Activated naive CD8-positive, alpha-beta T cell (primary cell): ENCODE data around the gene SLC7A4.
"Not testable (repeated sequence)": the region's sequence is repeated elsewhere in the genome, so short reads cannot be mapped to it uniquely, and the experiment has no call there.

ENCODE experiments used
- H3K27ac Mint-ChIP-seq: one replicate; pipeline ENCODE4 v1.8.0; 2021; ENCODE audit warnings: mixed read lengths
- H3K27me3 Mint-ChIP-seq: one replicate; pipeline ENCODE4 v1.8.0; 2021; ENCODE audit warnings: mixed read lengths
- H3K36me3 Mint-ChIP-seq: one replicate; pipeline ENCODE4 v1.8.0; 2021; ENCODE audit warnings: mixed read lengths
- H3K4me1 Mint-ChIP-seq: one replicate; pipeline ENCODE4 v1.8.0; 2021; ENCODE audit warnings: low read depth, mixed read lengths
- H3K4me3 Mint-ChIP-seq: one replicate; pipeline ENCODE4 v1.8.0; 2021; ENCODE audit warnings: mild to moderate bottlenecking, mixed read lengths
- H3K9me3 Mint-ChIP-seq: one replicate; pipeline ENCODE4 v1.8.0; 2021; ENCODE audit warnings: low read depth, mixed read lengths

Gene SLC7A4

DNA sequence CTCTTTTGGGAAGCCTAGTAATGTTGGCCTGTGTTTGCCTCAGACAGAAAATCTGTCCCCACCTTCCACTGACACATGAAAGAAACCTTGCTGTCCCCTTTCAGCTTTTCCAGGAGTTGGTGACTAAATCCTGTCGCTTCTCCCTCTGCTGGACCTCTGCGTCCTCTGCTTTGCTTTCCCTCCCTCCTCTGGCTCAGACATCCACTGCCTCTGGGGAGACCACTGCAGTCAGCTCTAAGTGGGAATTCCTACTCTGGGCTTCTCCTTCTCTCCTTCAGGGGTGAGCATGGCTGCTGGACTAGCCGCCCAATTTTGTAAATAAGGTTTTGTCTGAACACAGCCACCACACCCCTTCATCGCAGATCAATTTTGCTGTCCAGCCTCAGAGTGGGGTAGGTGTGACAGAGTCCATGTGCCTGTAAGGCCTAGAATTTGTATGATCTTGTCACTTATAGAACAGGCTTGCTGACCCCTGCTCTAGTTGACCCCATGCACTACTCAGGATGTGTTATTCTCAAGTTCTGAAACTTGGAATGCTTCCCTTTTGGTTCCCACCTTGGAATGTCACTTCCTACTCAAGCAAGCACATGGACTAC lies 36.4 kb upstream of the SLC7A4 start:
- Mint-ChIP-seq H3K36me3 (no peaks in the 10 kb centered on the region), H3K4me1 (no peaks in the 10 kb centered on the region), H3K27me3 (peaks cover 4% of the 10 kb centered on the region), H3K9me3 (no peaks in the 10 kb centered on the region), H3K4me3 (no peak overlapping the region), H3K27ac (no peak overlapping the region)

DNA sequence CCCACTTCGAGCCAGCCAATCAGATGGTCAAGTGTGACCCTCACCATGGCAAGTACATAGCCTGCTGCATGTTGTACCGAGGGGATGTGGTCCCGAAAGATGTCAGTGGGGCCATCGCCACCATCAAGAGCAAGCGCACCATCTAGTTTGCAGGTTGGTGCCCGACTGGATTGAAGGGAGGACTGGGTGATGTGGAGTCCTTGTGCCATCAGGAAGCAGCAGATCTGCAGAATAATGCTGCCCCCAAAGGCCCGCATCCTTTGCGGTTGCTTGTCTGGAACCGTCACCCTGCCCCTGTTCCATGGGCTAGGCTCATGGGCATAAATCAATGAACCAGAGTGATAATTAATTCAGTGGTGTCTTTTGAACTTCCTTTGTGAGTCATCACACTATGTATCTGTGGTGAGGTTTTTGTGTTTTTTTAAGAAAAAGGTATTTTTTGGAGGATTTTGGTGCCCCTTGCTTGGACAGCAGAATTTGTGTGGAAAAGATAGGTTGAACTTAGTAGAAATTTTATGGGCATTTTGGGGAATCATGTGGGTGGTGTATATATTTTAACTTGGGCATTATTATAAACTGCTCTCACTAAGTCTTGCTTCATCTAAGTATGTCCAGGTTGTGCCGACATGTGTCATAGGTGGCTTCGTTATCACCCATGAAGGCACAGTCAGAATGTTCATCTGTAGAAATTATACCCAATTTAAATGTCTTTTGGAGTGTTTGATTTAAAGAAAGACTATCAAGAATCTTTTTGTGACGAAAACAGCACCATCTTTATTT lies 35.7 kb upstream of the SLC7A4 start:
- H3K4me1 Mint-ChIP-seq: no peaks in the 10 kb centered on the region

DNA sequence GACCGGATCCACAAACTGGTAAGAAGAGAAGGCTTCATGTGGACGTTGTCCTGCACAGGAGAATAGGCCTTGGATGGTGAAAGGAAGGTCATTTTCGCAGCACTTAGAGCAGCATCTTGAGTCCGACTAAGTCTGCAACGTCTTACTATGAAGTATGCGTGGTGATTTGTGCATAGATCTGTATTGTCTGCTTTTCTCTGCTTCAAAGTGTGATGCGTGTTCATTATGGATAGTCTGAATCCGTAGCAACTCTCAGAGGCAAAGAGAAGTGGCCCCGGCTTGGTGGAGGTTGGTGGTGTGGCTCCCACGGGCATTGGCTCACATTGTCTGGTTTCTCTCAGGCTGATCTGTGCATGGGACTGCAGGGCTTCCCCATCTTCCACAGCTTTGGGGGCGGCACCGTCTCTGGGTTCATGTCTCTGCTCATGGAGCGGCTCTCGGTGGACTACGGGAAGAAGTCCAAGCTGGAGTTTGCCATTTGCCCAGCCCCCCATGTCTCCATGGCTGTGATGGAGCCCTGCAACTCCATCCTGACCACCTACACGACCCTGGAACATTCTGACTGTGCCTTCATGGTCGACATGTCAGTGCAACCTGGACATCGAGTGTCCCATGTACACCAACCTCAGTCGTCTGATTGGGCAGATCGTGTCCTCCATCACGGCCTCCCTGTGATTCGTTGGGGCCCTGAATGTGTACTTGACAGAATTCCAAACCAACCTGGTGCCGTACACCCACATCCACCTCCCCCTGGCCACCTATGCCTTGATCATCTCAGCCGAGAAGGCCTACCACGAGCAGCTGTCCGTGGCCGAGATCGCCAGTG lies 34.9 kb upstream of the SLC7A4 start:
- H3K9me3 Mint-ChIP-seq: no peaks in the 10 kb centered on the region
- no peak overlapping the region for H3K27ac Mint-ChIP-seq
- no peak overlapping the region for H3K4me3 Mint-ChIP-seq
- H3K4me1 Mint-ChIP-seq: no peaks in the 10 kb centered on the region
- no peaks in the 10 kb centered on the region for H3K36me3 Mint-ChIP-seq
- peaks cover 4% of the 10 kb centered on the region for H3K27me3 Mint-ChIP-seq

More for the DNA sequence above, 35.7 kb upstream of the SLC7A4 start:
- Mint-ChIP-seq H3K36me3 (no peaks in the 10 kb centered on the region), H3K9me3 (no peaks in the 10 kb centered on the region), H3K27me3 (peaks cover 4% of the 10 kb centered on the region), H3K4me3 (no peak overlapping the region), H3K27ac (no peak overlapping the region)

DNA sequence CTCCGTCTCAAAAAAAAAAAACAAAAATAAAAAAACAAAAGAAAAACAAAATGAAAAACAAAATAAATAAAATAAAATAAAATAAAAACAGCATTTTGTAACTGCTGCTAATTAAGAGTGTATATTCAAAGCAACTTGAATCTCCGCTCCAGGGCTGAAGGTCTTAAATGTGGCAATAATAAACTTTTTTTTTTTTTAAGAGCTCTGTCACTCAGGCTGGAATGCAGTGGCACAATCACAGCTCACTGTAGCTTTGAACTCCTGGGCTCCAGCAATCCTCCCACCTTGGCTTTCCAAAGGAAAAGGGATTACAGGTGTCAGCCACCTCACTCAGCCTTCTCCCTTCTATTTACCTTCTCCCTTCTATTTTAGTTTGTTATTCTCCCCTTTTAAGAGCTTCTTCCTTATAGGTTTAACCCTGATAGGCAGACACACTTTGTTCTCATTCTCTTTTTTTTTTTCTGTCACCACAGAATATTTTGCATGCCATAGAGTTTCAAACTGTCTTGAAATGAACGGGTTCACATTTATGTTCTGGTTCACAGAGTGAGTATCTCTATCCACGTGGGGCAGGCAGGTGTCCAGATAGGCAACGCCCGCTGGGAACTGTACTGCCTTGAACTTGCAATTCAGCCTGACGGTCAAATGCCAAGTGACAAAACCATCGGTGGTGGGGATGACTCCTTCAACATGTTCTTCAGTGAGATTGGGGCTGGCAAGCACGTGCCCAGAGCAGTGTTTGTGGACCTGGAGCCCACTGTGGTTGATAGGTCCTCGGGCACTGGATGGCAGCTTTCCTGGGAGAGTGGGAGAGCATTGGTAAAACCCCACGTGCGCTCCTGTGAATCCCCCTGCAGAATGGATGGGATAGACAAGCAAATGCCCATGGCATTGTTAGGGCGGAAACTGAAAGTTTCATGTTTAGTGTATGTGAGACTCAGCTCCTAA lies 32.8 kb upstream of the SLC7A4 start:
- Mint-ChIP-seq H3K27ac (no peak overlapping the region), H3K27me3 (peaks cover 4% of the 10 kb centered on the region), H3K4me1 (no peaks in the 10 kb centered on the region), H3K36me3 (no peaks in the 10 kb centered on the region), H3K4me3 (no peak overlapping the region), H3K9me3 (no peaks in the 10 kb centered on the region)

DNA sequence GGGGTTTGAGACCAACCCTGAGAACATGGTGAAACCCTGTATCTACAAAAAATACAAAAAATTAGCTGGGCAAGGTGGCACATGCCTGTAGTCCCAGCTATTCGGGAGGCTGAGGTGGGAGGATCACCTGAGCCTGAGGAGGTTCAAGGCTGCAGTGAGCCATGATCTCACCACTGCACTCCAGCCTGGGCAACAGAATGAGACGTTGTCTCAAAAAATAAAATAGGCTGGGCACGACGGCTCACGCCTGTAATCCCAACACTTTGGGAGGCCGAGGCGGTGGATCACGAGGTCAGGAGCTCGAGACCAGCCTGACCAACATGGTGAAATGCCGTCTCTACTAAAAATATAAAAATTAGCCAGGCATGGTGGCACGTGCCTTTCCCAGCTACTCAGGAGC lies 32.1 kb upstream of the SLC7A4 start:
- not testable (repeated sequence) for H3K27ac Mint-ChIP-seq, H3K27me3 Mint-ChIP-seq, H3K36me3 Mint-ChIP-seq, H3K4me3 Mint-ChIP-seq, H3K4me1 Mint-ChIP-seq, H3K9me3 Mint-ChIP-seq

DNA sequence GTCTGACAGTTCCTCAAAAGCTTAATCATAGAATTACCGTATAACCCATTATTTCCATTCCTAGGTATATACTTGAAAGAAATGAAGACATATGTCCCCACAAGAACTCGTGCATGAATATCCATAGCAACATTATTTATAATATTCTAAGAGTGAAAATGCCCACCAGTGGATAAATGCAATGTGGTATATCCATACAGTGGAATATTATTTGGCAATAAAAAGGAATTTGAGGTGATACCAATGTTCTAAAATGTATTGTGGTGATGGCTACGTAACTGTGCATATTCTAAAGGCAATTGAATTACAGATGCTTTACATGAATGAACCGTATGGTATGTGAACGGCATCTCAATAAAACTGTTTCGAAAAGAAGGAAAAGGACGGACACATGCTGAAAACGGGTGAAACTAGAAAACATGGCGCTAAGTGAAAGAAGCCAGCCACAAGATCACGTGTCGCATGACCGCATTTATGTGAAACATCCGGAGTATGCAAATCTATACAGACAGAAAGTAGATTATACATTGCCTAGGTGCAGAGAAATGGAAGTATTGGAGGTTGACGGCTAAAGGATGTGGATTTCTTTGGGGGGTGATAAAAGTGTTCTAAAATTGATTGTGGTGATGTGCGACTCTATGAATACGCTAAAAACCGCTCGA lies 29.4 kb upstream of the SLC7A4 start:
- not testable (repeated sequence) for H3K36me3 Mint-ChIP-seq, H3K9me3 Mint-ChIP-seq, H3K4me3 Mint-ChIP-seq, H3K4me1 Mint-ChIP-seq, H3K27me3 Mint-ChIP-seq, H3K27ac Mint-ChIP-seq

DNA sequence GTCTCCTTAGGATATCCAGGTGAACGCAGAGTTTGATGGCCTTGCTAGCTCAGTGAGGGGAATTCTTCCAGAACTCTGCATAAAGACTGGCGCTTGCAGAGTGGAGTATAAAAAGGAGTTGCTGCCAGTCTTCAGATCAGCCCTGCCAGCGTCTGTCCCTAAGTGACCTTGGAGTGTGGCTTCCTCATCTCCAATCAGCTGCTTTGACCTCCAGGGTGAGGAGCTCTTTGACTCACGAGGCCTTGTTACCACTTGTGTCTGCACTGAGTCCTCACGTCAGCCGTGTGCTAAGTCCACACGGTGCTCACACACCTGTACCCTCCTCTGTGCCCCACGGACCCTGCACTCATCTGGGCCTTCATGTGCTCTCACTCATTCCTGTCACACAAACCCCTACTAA lies 28.0 kb upstream of the SLC7A4 start:
- H3K4me3 Mint-ChIP-seq, H3K27me3 Mint-ChIP-seq, H3K36me3 Mint-ChIP-seq, H3K27ac Mint-ChIP-seq, H3K9me3 Mint-ChIP-seq: not testable (repeated sequence)
- H3K4me1 Mint-ChIP-seq: peaks cover 13% of the 10 kb centered on the region

DNA sequence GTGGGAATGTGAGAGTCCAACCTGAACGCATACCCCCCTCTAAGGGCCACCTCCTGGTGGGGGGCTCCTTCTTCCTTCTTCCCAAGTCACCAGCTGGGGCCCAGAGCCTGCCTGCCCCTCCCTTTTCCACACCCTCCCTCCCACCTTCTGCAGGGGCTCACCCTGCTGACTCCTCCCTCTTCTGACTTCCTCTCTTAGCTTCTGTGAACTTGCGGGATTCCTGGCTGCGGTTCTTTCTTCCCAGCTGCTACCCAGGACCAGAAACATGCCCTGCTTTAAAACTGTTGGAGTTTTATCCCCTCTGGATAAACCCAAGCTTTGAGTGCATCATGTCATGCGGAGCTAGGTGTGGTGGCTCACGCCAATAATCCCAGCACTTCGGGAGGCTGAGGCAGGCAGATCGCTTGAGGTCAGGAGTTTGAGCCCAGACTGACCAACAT lies 23.5 kb upstream of the SLC7A4 start:
- Mint-ChIP-seq H3K4me1 (peaks cover 14% of the 10 kb centered on the region), H3K9me3 (no peaks in the 10 kb centered on the region), H3K27me3 (no peaks in the 10 kb centered on the region), H3K27ac (no peak overlapping the region), H3K4me3 (peak overlapping the region; percentile 46), H3K36me3 (no peaks in the 10 kb centered on the region)

DNA sequence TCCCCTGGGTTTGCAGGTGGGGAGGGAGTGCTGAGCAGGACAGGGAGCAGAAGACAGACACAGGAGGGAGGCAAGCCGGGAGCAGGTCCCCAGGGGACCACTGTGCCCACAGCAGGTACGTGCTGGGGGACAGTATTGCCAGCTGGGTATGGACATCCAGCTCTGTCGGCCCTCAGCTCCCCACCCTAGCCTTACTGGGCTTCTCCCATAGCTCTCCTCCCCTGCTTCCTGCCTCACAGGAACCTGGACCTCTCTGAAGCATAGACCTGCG lies 23.1 kb upstream of the SLC7A4 start:
- no peaks in the 10 kb centered on the region for H3K9me3 Mint-ChIP-seq
- H3K4me3 Mint-ChIP-seq: no peak overlapping the region
- no peak overlapping the region for H3K27ac Mint-ChIP-seq

DNA sequence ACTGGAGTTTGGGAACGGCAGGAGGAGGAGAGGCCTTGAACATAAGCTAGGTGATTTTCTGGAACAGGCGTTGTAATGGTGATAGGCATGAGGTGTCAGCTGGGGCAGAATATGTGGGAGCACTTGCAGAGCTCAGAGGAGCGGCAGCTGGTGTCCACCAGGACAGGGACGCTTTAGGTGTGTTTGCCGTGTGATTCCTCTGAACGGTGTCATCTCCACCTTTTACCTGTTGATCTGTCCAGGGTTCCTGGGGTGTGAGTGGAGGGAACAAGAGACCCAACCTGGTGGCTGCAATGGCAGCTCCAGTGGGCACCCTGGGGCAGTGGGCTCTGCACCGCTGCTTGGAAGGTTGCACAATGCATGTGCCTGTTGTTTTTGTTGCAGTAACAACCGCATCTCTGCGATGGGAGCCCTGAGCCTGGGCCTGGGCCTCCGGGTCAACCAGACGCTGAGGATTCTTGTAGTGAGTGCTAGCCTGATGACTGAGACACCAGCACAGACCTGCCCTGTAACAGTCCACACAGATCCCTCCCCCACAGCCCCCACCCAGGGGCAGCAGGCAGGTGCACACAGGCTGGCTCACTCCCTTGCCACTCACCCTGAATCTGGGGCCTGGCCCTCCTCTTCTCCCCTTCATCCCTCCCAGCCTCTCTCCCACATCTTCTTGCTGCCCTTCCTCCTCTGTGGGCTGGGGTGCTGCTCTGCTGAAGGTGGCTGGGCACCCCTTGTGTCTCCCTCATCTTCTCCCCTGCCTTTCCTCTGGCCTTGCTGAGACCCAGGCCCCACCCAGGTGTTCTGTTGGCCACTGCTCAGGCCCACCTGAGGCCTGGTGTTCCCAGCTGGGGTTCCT lies 22.6 kb upstream of the SLC7A4 start:
- no peak overlapping the region for H3K27ac Mint-ChIP-seq
- no peak overlapping the region for H3K4me3 Mint-ChIP-seq
- H3K27me3 Mint-ChIP-seq: no peaks in the 10 kb centered on the region
- H3K36me3 Mint-ChIP-seq: no peaks in the 10 kb centered on the region
- H3K4me1 Mint-ChIP-seq: peaks cover 14% of the 10 kb centered on the region
- no peaks in the 10 kb centered on the region for H3K9me3 Mint-ChIP-seq

More for the DNA sequence above, 23.1 kb upstream of the SLC7A4 start:
- Mint-ChIP-seq H3K27me3 (no peaks in the 10 kb centered on the region), H3K36me3 (no peaks in the 10 kb centered on the region), H3K4me1 (peaks cover 14% of the 10 kb centered on the region)

DNA sequence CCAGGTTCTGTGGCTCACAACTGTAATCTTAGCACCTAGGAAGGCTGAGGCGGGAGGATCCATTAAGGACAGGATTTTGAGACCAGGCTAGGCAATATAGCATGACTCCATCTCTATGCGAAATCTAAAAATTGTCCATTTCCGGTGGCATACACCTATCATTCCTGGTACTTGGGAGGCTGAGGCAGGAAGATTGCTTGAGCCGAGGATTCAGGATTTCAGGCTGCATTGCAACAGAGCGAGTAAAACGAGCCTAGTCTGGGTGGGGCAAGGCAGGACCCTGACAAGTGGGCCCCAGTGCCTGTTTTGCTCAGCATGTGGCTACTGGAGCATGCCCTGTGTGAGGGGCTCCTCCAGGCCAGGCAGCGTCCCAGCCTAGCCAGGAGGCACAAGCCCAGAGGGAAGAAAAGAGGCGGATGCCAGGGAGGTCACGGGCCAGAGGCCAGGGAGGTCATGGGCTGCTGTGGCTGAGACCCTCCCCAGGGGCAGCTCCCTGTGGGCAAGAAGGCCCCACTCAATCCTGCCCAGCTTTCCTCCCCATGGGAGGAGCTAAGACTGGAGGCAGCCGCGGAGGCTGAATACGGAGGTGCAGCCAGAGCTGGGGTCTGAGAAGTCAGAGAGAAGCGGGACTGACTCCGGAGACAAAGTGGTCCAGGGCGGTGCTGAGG lies 21.8 kb upstream of the SLC7A4 start:
- no peaks in the 10 kb centered on the region for H3K27me3 Mint-ChIP-seq
- no peak overlapping the region for H3K27ac Mint-ChIP-seq
- H3K9me3 Mint-ChIP-seq: no peaks in the 10 kb centered on the region
- no peaks in the 10 kb centered on the region for H3K36me3 Mint-ChIP-seq
- H3K4me1 Mint-ChIP-seq: peaks cover 14% of the 10 kb centered on the region
- H3K4me3 Mint-ChIP-seq: no peak overlapping the region

DNA sequence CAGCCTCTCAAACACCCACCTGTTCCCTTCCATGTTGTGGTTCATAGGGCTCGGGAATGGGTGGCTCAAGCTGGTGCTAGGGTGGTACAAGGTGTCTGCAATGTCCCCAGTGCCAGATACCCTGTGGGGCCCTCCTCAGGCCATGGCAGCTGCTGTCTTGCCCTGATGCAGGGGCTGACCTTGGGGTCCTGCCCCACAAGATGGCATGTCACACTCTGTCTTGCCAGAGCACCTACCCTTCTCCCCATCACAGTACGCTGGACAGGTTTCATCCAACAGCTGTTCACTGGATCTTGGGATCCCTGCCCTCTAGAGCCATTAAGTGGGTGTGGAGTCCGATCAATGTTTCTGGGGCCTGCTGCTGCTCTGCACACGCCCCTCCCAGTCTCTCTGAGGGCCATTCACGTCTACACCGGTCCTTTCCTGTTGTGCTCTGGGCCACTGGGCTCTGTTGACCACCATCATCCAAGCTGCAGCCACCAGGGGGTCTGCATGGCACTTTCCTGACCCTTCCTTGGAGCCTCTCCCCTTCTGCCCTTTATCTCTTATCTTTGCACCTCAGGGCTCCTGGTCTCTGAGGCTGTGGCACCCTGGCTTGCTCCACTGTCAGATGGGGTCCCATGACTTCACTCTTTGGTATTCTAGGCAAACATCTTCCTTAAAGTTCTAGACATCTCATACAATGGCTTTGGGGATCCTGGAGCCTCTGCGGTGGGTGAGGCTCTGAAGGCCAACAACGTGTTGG lies 20.5 kb upstream of the SLC7A4 start:
- Mint-ChIP-seq H3K4me3 (no peak overlapping the region), H3K27me3 (no peaks in the 10 kb centered on the region), H3K9me3 (no peaks in the 10 kb centered on the region), H3K4me1 (peaks cover 14% of the 10 kb centered on the region), H3K27ac (no peak overlapping the region), H3K36me3 (no peaks in the 10 kb centered on the region)
